HL-60/S4 treated with retinoic acid at 250 ng/mL for 4 days and 3 days (cell line): Measurements from ENCODE around the gene TRAF3IP1.
"Not testable (repeated sequence)": the region's sequence is repeated elsewhere in the genome, so short reads cannot be mapped to it uniquely, and the experiment has no call there.

Experiments used
- in situ Hi-C: fragments of 300-500 bp; cut with MboI; formaldehyde crosslinking; loops from 2 replicates; pipeline ENCODE4 v1.7.0; 2022; ENCODE audit warnings: low sequenced_read_pairs

Gene TRAF3IP1

DNA sequence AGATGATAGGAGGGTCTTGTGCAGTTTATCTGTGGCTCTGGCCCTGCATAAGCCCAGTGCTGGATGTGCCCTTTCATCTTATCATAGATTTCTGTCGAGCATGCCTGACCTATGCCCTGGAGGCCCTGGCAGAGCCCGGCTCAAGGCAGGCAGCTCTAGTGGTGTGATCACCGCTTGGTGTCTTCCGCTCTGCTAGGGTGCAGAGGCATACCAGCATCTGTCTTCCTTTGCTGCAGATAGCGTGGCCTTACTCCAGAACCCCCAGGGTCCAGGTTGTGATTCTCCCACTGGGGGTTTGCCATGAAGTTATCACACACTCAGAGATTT lies 13.7 kb upstream of the TRAF3IP1 start:
- in situ Hi-C loops: no loop called here

DNA sequence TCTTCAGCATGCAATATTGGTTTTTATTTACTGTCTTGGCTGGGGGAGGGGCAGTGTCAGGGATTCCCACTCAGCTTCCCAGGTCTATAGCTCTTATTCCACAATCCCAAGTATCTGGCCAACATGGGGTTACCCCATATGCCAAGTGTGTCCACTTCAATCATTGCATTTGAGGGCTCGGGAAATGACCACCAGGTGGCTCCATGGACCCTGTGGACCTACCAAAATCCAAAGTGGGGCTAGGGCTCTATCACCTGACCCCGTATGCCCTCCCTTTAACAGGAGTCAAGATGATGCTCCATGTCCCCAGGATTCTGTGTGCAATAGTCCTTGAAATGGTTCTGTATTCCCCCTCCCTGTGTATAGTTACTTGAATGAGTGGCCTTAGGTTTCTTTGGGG lies 12.1 kb upstream of the TRAF3IP1 start:
- in situ Hi-C loops: no loop called here

DNA sequence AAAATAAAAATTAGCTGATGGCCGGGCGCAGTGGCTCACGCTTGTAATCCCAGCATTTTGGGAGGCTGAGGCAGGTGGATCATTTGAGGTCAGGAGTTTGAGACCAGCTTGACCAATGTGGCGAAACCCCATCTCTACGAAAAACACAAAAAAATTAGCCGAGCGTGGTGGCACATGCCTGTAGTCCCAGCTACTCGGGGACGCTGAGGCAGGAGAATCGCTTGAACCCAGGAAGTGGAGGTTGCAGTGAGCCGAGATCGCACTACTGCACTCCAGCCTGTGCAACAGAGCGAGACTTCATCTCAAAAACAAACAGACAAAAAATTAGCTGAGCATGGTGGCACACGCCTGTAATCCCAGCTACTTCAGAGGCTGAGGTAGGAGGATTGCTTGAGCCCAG lies 9.6 kb upstream of the TRAF3IP1 start:
- in situ Hi-C loops: not testable (repeated sequence)

DNA sequence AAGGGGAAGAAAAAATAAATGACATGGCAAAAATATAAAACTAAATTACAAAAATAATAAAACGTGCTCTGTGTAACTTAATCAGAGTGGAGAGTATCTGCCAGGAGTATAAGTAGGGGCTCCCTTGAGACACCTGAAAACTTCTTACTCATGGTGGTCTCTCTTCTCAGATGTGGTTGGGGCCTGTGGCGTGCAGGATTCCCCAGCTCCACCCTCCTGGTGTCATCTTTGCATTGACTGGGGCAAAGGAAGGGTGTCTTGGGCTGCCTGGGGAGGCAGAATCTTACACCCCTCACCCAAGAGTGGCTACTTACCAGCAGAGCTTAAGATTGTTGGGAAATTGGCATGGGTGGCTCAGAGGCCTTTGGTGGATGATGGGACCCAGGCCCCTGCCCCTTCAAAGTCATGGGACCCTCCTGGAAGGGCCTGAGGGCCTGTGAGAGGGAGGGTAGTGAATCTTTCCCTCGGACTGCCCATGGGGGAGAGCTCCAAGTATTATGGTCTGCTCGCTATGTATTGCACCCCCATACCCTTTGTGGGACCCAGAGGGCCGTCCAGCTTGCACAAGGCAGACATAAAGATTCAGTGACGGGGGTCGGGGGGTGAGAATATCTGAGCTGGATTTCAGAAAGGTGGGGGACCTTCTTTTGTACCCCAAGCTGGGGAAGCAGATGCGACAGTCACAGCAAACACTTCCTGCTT lies 6.9 kb upstream of the TRAF3IP1 start:
- in situ Hi-C loops: no loop called here

DNA sequence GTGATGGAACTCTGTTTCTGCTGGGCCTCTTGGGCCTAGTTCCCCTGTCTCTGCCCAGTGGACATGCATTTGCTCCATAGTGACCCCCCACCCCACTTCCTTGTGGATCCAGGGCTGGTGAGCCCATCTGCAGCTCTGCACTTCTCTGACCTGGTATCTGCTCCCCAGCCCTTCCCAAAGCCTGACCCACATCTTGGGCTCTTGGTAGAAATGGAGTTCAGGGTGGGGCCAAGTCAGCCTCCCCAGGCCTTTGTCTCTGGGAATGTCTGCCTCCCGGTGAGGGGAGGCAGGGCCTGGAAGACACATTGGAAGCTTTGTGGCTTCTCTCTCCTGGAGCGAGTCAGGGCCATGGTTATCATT lies 6.3 kb upstream of the TRAF3IP1 start:
- in situ Hi-C loops: no loop called here

DNA sequence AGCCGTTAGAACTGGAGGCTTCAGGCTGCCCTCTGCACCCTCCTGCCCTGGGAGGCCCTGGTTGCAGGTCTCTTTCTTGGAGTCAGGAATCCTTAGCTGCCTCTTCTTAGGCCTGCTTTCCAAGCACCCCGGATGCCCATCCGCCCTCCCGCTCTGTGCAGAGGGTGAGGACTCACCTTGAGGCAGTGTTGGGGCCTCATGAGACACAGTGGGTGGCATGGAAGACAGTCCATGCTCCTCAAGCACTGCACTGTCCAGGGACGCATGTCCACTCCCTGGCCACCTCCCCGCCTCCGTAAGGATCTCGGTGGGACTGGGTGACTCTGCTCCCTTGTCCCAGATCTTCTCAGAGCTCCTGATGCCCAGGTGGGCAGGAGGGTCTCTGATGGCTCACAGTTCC lies 5.7 kb upstream of the TRAF3IP1 start:
- in situ Hi-C loops: no loop called here

DNA sequence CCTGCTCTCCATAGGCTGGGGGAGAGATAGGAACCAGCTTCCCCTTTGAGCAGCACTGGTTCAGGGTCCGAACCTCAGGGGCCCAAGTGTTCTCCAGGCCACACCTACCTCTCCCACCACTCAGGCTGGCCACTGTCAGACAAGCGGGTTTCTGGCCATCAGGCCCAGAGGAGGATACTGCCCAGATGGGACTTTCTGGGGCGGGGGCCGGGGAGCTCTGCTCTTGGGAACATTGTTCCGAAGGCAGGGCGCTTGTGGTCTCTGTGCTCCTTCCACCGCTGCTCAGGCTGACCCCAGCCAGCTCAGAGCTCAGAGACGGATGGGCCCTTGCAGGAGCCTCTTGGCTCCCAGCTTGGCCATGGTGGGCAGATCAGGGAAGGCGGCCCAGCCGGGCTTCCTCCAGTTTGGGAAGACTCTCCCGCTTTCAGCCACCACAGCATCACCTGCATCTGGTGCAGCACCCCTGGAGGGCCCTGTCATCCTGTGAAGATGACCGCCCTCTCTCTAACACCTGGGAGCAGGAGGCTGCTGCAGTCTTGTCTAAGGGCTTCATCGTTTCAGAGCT lies 5.2 kb upstream of the TRAF3IP1 start:
- in situ Hi-C loops: no loop called here

DNA sequence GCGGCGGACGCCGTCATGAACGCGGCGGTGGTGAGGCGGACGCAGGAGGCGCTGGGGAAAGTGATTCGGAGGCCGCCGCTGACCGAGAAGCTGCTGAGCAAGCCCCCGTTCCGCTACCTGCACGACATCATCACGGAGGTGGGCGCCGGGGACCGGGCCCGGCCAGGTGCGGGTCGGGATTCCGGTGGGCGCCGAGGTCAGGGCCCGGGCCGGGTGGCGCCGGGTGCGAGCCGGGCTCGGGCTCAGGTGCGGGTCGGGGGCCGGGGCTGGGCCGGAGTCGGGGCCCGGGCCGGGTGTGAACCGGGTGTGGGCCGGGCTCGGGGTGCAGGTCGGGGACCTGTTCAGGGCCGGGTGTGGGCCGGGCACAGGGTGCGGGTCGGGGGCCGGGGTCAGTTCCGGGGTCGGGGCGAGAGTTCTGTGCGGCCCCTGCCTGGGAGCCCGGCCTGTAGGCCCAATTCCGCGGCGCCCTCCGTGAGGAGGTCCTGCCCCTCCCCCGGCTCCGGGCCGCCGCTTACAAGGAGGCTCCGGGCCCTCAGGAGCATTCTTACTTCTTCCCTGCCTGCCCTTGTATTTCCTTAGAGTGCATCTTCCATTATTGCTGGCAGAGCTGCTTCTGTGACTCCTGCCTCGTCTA lies 447 bp downstream of the TRAF3IP1 start:
- in situ Hi-C loops: no loop called here

DNA sequence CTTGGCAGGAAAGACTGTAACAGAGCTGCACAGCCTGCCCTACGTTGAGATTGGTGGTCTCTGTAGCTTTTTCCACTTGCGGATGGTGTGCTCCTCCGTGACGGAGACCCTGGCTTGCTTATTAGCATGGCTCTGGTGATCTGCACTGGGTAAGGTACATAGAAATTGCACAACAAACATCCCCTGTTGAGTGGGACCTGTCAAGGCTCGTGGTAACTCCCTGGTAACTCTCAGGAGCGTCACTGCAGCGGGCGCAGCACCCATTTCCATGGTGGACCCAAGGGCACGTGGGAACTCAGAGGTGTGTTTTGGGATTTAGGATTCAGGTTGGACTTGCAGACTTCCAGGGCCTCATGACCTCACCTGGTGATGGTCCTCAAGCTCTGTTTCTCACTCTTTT lies 1.1 kb downstream of the TRAF3IP1 start:
- in situ Hi-C loops: no loop called here

DNA sequence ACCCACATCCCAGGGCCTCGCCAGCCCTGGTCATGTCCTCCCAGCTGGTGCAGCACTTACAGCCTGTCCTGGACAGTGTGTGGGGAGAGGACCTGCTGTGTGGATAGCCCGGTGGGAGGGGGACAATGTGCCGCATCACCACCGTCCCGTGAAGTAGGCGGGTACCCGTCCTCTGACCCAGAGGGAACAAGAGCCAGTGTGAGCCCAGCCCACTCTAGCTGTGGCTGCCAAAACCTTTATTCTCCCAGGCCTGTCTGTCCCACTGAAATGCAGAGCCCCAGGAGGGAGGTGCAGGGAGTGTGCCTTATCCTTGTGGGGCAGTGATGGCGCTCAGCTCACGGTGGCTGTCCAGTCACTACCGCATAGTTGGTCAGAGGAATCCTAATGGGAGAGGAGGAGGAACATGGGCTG lies 1.7 kb downstream of the TRAF3IP1 start:
- in situ Hi-C loops: no loop called here

DNA sequence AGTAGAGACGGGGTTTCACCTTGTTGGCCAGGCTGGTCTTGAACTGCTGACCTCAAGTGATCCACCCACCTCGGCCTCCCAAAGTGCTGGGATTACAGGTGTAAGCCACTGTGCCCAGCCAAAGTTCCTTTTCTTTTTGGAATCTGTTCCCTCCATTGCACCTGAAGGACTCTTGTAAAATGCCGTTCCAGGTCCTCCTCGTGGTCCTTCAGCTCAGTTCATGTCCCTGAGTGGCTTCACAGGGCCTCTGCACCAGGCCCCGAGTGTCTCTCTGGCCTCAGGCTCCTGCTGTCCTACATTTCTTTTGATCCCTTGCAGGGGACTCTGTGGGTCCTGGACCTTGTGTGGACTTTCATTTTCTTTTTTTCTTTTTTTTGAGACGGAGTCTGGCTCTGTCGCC lies 3.9 kb downstream of the TRAF3IP1 start:
- in situ Hi-C loops: not testable (repeated sequence)

DNA sequence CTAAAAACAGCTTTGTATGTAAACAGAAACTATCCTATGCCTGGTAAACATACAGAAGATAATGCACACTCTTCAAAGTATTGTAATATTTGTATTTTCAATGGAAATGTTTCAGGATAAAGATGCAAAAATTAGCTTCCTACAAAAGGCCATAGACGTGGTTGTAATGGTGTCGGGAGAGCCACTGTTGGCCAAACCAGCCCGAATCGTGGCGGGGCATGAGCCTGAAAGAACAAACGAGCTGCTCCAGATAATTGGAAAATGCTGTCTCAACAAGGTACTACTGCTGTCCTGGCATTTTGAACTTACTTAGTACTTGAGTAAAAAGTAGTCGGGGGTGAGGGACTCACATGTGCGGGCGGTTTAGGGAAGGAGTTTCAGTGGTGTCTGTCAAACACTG lies 5.4 kb downstream of the TRAF3IP1 start:
- in situ Hi-C loops: loop anchor here (25.0 kb wide), 1 partner anchor 637 kb away; no protein-coding TSS in a partner anchor

DNA sequence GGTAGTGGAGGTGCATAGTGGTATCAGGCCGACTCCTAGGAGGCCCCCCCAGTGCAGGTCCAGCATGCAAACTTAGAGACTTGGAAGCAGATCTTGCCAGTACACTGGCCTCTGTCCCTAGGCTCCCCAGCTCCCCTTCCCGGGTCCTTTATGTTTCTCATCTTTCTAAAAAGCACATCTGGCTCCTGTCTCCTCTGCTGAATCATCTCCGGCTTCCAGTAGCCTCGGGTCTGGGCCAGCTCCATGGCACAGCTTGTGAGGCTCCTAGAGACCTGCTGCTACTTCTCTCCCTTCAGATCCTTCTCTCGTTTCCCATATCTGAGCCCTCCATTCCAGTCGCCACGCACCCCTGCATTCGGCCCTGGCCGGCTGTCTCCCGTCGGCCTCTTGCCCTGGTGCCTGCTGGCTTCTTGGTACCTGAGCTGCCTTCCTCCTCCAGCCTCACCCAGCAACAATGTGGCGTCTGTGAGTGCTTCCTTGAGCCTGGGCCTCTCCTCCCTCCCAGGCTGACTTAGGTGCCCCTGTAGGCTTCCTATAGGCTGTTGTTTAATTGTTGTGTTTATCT lies 6.6 kb downstream of the TRAF3IP1 start:
- in situ Hi-C loops: loop anchor here (25.0 kb wide), 1 partner anchor 635 kb away; no protein-coding TSS in a partner anchor

DNA sequence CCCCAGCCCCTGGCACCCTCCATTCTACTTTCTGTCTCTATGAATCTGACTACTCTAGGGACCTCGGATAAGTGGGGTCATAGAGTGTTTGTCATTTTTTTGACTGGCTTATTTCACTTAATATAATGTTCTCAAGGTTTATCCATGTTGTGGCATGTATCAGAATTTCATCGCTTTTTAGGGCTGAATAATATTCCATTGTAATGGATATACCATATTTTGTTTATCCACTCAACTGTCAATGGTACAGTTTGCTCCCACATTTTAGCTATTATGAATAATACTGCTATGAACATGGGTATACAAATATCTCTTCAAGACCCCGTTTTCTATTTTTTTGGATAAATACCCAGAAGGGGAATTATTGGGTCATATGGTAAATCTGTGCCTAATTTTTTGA lies 7.4 kb downstream of the TRAF3IP1 start:
- in situ Hi-C loops: loop anchor here (25.0 kb wide), 1 partner anchor 635 kb away; no protein-coding TSS in a partner anchor

DNA sequence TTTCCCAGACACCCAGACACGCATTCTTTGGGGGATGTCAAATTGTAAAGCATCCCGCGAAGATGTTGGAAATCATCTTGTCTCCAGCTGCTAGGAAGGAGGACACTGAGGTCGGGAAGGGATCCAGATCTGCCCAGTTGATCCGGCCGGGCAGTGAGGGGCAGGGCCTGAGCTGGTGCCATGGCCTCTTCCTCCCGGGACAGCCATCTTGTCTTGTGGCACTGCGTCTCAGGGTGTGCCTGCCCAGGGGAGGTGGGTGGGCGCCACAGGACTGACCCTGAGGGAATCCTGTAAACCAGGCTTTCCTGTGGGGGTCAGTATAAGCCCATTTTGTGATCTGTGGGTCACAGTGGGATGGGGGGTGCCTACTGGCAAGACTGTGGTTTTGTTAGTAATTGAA lies 10.1 kb downstream of the TRAF3IP1 start:
- in situ Hi-C loops: loop anchor here (25.0 kb wide), 1 partner anchor 632 kb away; no protein-coding TSS in a partner anchor

DNA sequence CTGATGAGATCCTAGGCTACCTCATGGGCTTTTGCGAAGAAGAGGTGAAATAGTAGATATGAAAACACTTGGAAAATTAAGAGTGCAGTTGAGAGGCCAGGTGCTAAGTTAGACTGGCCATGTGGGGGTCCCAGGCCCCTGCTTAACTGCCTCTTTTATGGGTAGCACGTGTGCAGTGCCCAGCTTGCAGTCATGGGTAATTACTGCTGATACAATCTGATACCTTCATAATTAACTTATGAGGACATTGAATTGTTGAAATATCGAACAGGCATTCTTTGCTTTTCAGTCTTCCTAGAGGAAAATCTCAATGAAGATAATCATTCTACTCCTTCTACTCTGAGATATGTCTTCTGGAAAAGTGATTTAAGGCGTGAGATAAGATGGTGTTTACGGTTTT lies 11.6 kb downstream of the TRAF3IP1 start:
- in situ Hi-C loops: loop anchor here (25.0 kb wide), 1 partner anchor 630 kb away; no protein-coding TSS in a partner anchor

DNA sequence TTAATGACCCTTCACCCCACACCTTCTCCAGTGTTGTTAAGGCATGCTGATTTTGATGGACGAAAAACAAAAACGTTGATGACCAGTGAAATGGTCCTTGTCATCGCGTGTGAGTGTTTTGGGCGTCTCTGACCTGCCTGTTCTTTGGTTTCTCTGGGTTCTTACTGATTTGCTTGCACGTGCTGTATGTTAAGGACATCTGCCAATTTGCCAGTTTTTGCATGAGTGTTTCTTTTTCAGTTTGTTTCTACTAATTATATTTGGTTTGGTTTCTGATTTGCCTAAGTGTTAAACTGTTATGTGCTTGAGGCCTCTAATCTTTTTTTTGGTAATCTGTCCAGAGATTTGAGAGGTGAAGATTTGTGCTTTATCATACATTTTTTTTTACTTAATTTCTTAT lies 14.6 kb downstream of the TRAF3IP1 start:
- in situ Hi-C loops: loop anchor here (25.0 kb wide), 1 partner anchor 627 kb away; no protein-coding TSS in a partner anchor

DNA sequence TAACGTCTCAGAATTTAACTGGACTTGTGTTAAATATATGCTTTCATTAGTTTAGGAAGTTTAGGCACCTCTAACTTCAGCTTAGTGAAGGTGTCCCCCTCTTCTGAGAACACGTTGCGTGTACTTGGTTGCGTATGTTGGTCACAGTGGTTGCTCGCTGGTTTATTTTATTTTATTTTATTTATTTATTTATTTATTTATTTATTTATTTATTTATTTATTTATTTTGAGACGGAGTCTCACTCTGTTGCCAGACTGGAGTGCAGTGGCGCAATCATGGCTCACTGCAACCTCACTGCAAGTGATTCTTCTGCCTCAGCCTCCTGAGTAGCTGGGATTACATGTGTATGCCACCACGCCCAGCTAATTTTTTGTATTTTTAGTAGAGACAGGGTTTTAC lies 15.3 kb downstream of the TRAF3IP1 start:
- in situ Hi-C loops: loop anchor here (25.0 kb wide), 1 partner anchor 627 kb away; no protein-coding TSS in a partner anchor

DNA sequence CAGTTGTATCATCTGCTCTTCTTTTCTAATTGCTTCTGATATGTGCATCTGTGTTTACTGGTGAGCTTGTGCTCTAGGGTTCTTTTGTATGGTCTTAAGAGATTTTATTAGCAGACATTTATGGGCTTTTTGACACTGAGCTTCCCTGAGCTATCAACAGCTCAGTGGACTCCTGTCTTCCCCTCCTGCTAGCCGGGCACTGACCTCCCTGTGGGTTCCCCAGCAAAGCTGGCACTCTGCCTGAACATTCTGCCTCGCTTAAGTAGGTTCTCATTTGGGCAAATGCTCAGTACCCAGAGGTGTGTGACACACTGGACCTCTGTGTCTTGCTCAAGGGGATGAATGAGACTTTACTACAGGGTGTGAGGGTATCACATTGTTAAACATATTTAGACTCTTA lies 15.8 kb downstream of the TRAF3IP1 start:
- in situ Hi-C loops: loop anchor here (25.0 kb wide), 1 partner anchor 626 kb away; no protein-coding TSS in a partner anchor

DNA sequence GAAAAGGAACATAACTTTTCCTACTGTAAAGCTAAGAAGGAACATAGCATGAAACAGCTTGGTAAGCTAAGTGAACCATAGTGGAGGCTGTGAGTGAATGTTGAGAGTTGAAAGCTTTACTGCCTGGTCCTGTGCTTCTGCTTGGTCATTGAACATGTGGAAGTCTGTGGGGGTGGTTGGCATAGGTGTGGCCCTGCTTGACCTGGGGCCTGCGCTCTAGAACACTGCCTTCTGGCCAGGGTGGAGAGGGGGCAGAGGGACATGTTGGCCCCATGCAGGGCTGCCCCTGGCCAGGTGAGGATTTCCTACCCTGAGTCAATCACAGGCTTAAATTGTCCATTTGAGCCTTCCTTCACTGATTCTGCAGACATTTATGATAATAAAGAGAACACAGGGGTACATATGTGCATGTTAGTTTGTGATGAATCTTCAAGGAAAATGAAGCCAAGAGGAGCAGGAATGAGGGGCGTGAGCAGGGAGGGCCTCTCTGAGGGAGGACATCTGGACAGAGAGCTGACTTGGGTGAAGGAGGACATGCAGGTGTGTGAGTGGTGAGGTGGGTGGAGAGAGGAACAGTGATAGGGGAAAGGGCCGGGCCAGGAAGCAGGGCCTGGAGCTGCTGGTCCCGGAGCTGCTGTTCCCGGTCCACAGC lies 16.6 kb downstream of the TRAF3IP1 start:
- in situ Hi-C loops: loop anchor here (25.0 kb wide), 1 partner anchor 625 kb away; no protein-coding TSS in a partner anchor

DNA sequence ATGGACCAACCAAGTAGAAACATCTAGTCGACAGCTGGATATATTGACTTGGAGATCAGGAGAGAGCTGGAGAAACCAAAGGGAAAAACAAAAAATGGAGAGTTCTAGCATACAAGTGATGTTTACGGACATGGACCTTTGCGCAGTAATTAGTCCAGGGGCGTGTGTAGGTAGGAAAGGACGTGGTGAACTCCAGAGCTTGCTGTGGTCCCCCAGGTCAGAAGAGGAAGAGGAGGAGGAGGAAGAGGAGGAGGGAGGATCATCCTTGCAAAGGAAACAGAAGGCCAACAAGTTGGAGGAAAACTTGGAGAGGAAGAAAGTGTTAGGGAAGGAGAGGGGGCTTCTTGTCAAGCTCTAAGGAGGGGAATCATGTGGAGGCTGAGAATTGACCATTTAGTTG lies 17.5 kb downstream of the TRAF3IP1 start:
- in situ Hi-C loops: loop anchor here (25.0 kb wide), 1 partner anchor 624 kb away; no protein-coding TSS in a partner anchor
